Stimulated activated effector memory CD8-positive, alpha-beta T cell treated with anti-CD3 and anti-CD28 coated beads, Interleukin-12 subunit alpha, Interleukin-12 subunit beta, amount 100 ng/mL, for 72 hours (primary cell): ENCODE data around the gene KDM2B.

Experiments used
- ATAC-seq: fragments of 150-1000 bp; cut with Tn5 transposase; 2 replicates; pipeline ENCODE4 v1.10.0; 2021
- DNase-seq, 2 donors: peaks; one replicate each; pipeline ENCODE4 v3.0.0; 2021 to 2022; ENCODE audit warnings: low spot score in 2 of 2
- H3K27ac Mint-ChIP-seq: one replicate; pipeline ENCODE4 v1.8.0; 2022; ENCODE audit warnings: mild to moderate bottlenecking, mixed read lengths
- H3K36me3 Mint-ChIP-seq: one replicate; pipeline ENCODE4 v1.8.0; 2022; ENCODE audit warnings: mild to moderate bottlenecking, mixed read lengths
- H3K4me1 Mint-ChIP-seq: one replicate; pipeline ENCODE4 v1.8.0; 2022; ENCODE audit warnings: mixed read lengths
- H3K4me3 Mint-ChIP-seq: one replicate; pipeline ENCODE4 v1.8.0; 2022; ENCODE audit warnings: mild to moderate bottlenecking, mixed read lengths
- H3K9me3 Mint-ChIP-seq: one replicate; pipeline ENCODE4 v1.8.0; 2022; ENCODE audit warnings: mixed read lengths

KDM2B gene

DNA sequence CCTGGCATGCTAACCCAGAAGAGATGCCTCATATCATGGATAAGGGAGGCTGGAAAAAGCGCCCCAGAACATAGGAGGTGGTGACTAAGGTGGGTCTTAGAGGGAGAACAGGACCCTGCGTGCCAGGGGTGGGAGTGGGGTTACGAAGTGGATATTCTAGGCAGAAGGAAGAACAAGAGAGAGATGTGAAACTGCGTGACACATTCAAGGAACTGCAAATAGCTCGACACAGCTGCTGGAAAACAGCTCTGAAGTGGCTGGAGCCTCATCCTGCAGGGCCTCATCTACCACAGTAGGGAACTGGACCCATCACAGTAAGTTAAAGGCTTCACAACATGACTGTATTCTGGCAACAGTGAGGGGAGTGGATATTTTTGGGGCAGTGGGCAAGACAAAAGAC lies 119.8 kb downstream of the KDM2B start:
- no peaks in the 10 kb centered on the region for H3K9me3 Mint-ChIP-seq
- peak overlapping the region; percentile 79 for H3K27ac Mint-ChIP-seq
- no peak for DNase-seq
- no peak overlapping the region for H3K4me3 Mint-ChIP-seq
- no peak for ATAC-seq
- peaks cover 61% of the 10 kb centered on the region for H3K4me1 Mint-ChIP-seq
- H3K36me3 Mint-ChIP-seq = peaks cover 21% of the 10 kb centered on the region

DNA sequence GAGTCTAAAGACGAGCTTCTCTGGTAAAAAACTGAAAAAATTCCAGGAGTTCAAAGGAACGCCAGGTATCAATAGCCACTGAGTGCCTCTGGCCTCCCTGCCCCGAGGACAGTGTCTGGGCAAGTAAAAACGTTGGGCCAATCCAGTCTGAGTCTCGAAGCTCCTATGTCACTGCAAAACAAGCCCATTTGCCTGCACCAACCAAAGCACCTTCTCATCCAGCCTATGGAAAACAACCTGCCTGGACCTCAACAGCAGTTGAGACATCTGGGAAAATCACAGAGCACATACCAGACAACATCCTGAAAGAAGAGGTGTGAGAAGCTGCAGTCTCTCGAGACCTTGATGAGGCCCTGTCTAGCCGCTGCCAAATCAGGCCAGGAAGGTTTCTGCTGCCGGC lies 124.3 kb downstream of the KDM2B start:
- H3K4me3 Mint-ChIP-seq = no peak overlapping the region
- H3K4me1 Mint-ChIP-seq = peaks cover 65% of the 10 kb centered on the region
- peaks cover 22% of the 10 kb centered on the region for H3K36me3 Mint-ChIP-seq
- ATAC-seq (no peak), DNase-seq (no peak)
- no peaks in the 10 kb centered on the region for H3K9me3 Mint-ChIP-seq
- no peak overlapping the region for H3K27ac Mint-ChIP-seq

GRCh38 chr12:121455766-121456420 lies 124.9 kb downstream of the KDM2B start:
- peaks cover 25% of the 10 kb centered on the region for H3K36me3 Mint-ChIP-seq
- H3K27ac Mint-ChIP-seq = no peak overlapping the region
- H3K9me3 Mint-ChIP-seq = no peaks in the 10 kb centered on the region
- ATAC-seq = no peak
- H3K4me1 Mint-ChIP-seq = peaks cover 58% of the 10 kb centered on the region
- no peak overlapping the region for H3K4me3 Mint-ChIP-seq
- DNase-seq = no peak

DNA sequence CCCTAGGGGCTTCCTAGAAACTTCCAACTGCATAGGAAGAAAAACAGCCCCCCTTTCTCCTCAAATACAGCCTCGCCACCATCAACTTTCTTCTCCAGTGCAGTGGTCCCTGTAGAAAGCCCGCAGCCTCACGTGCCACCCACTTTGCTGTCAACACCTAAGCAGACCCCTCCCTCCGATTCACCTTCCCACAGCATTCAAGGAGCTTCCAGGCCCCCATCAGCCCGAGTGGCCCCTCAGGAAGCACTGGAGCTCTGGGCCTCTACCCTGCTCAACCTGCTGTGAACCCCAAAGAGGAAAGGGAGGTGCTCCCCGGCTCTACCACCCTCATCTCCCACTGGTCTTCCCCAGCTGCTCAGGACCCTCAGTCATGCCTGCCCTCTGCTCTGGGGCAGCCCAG lies 125.9 kb downstream of the KDM2B start:
- Mint-ChIP-seq H3K36me3 (peaks cover 34% of the 10 kb centered on the region), H3K27ac (peak overlapping the region; percentile 85), H3K4me1 (peaks cover 49% of the 10 kb centered on the region), H3K4me3 (no peak overlapping the region), H3K9me3 (no peaks in the 10 kb centered on the region)
- ATAC-seq (no peak), DNase-seq (no peak)

- Mint-ChIP-seq H3K27ac (peak overlapping the region; percentile 85), H3K9me3 (no peaks in the 10 kb centered on the region), H3K4me3 (no peak overlapping the region), H3K36me3 (peaks cover 47% of the 10 kb centered on the region), H3K4me1 (peaks cover 58% of the 10 kb centered on the region)
- DNase-seq (no peak), ATAC-seq (no peak)
These were observed 127.2 kb downstream of the KDM2B start for GRCh38 chr12:121453629-121454028.

DNA sequence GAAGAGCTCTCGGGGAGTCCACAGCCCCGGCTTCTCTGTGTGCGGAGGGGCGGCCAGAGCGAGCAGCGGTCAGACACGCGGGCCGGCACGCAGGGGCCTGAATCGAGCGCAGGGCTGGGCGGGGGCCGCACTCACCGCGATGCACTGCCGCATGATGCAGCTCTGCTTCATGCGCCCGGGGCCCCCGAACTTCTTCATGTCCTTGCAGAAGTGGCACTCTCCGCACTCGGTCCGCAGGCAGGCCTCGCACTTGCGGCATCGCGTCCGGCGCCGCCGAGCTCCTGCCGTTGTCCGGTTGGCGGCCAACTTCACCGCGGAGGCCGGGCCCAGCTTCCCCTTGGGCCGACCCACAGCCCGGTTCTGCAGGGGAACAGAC lies 127.8 kb downstream of the KDM2B start:
- H3K27ac Mint-ChIP-seq = no peak overlapping the region
- peaks cover 61% of the 10 kb centered on the region for H3K4me1 Mint-ChIP-seq
- DNase-seq = no peak
- no peak overlapping the region for H3K4me3 Mint-ChIP-seq
- H3K36me3 Mint-ChIP-seq = peaks cover 53% of the 10 kb centered on the region
- ATAC-seq = no peak
- no peaks in the 10 kb centered on the region for H3K9me3 Mint-ChIP-seq

GRCh38 chr12:121452340-121452984 lies 128.4 kb downstream of the KDM2B start:
- Mint-ChIP-seq H3K9me3 (no peaks in the 10 kb centered on the region), H3K4me3 (no peak overlapping the region), H3K27ac (no peak overlapping the region), H3K36me3 (peaks cover 58% of the 10 kb centered on the region), H3K4me1 (peaks cover 57% of the 10 kb centered on the region)
- no peak for ATAC-seq
- DNase-seq = no peak

- no peak overlapping the region for H3K27ac Mint-ChIP-seq
- ATAC-seq = no peak
- no peak overlapping the region for H3K4me3 Mint-ChIP-seq
- H3K4me1 Mint-ChIP-seq = peaks cover 51% of the 10 kb centered on the region
- H3K9me3 Mint-ChIP-seq = no peaks in the 10 kb centered on the region
- no peak for DNase-seq
- H3K36me3 Mint-ChIP-seq = peaks cover 58% of the 10 kb centered on the region
These were observed 128.9 kb downstream of the KDM2B start for GRCh38 chr12:121451961-121452339.

DNA sequence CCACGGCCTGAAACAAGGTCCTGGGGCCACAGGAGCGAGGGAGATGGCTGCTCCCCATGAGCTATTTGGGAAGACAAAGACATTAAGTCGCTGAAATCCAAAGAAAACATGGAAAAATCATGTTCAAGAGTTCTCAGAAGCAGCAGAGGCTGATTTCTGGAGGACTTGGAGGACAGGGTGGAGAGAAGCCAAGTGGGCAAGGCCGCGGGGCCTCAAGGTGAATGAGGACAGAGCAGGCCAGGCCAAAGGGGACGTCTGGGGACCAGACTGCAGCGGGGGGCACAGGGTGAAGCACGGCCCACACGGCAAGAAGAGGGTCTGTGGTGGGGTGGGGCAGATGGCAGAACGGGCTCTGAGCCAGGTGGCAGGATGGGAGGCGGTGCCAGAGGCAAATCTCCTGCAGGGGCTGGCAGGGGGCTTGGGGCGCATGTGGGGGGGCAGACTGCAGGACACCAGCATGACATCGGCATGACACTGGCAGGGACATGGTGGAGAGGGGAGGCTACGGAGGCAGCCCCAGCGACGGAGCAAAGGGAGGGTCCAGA lies 132.0 kb downstream of the KDM2B start:
- Mint-ChIP-seq H3K4me1 (peaks cover 29% of the 10 kb centered on the region), H3K36me3 (peaks cover 76% of the 10 kb centered on the region), H3K27ac (peak overlapping the region; percentile 67)

DNA sequence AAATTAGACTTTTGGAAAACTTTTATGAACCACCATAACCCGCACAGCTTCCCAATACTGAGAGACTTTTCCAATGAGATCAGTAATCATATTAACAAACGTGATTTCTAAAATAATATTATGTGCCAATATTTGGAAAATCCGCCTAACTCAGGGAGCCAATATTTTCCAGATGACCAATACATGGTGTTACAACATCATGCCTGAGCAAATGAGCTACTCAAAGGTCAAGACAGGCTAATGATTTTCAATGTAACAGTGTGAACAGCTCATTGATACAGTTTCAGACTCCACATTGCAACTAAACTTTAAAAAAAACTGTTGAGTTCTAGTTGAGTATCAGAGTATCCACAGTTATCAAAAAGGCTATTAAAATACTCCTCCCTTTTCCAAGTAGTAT lies 134.1 kb downstream of the KDM2B start:
- Mint-ChIP-seq H3K9me3 (no peaks in the 10 kb centered on the region), H3K27ac (no peak overlapping the region), H3K36me3 (peaks cover 83% of the 10 kb centered on the region), H3K4me3 (no peak overlapping the region), H3K4me1 (peaks cover 29% of the 10 kb centered on the region)
- ATAC-seq = no peak
- no peak for DNase-seq

More for the DNA sequence above, 132.0 kb downstream of the KDM2B start:
- DNase-seq = no peak
- H3K9me3 Mint-ChIP-seq = no peaks in the 10 kb centered on the region
- ATAC-seq = no peak
- H3K4me3 Mint-ChIP-seq = no peak overlapping the region

GRCh38 chr12:121444842-121445202 lies 136.0 kb downstream of the KDM2B start:
- H3K27ac Mint-ChIP-seq = peak overlapping the region; percentile 79
- DNase-seq (no peak), ATAC-seq (no peak)
- no peaks in the 10 kb centered on the region for H3K9me3 Mint-ChIP-seq
- peaks cover 28% of the 10 kb centered on the region for H3K4me1 Mint-ChIP-seq
- no peak overlapping the region for H3K4me3 Mint-ChIP-seq
- peaks cover 84% of the 10 kb centered on the region for H3K36me3 Mint-ChIP-seq

DNA sequence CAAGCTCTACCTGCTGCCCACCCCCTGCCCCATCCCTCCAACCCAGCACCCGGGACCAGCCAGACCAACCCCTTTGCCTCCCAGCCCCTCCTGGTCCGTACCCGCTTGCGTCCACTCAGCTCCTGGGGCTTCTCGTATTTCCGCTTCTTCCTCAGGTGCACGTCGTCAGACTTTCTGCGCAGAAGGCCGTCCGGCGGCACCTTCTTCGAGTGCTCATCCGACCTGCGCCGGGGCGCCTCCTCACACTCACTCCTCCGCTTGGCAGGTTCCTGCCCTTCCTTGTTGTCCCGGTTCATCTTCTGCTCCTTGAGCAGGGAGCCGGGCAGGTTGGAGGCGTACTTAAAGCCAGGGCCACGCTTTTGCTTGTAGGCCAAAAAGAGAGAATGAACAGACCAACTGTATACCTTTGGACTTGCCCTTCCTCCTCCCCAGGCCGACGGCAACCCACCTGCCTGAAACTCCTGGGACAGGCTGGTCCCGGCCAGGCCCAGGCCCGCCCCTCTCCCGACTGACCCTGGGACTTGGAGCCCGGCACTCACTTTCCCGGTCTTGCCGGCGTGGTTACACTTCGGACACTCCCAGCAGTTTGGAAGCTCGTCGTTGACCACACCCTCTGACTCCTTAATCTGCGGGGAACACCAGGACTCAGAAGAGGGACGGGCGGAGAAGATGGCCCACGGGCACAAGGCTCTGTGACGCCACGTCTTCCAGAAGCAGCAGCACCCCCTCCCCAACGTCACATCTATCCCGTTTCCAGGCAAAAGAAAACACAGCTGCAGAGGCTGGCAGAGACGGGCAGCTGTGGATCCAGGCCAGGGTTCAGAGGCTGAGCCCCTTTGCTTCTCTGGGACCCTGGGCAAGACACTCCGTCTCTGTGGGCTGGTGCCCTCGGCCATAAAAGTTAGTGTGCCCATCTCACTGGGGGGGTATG lies 136.6 kb downstream of the KDM2B start:
- no peaks in the 10 kb centered on the region for H3K9me3 Mint-ChIP-seq
- peaks cover 84% of the 10 kb centered on the region for H3K36me3 Mint-ChIP-seq
- no peak for ATAC-seq
- H3K27ac Mint-ChIP-seq = peak overlapping the region; percentile 79
- no peak for DNase-seq
- H3K4me1 Mint-ChIP-seq = peaks cover 23% of the 10 kb centered on the region
- no peak overlapping the region for H3K4me3 Mint-ChIP-seq

GRCh38 chr12:121443193-121443870 lies 137.5 kb downstream of the KDM2B start:
- DNase-seq (peak; percentile 62 to 78), ATAC-seq (peak; percentile 71)
- H3K27ac Mint-ChIP-seq = peak overlapping the region; percentile 79
- H3K4me3 Mint-ChIP-seq = no peak overlapping the region
- peaks cover 15% of the 10 kb centered on the region for H3K4me1 Mint-ChIP-seq
- no peaks in the 10 kb centered on the region for H3K9me3 Mint-ChIP-seq
- peaks cover 84% of the 10 kb centered on the region for H3K36me3 Mint-ChIP-seq

- DNase-seq = no peak
- no peaks in the 10 kb centered on the region for H3K9me3 Mint-ChIP-seq
- peaks cover 14% of the 10 kb centered on the region for H3K4me1 Mint-ChIP-seq
- H3K27ac Mint-ChIP-seq = no peak overlapping the region
- ATAC-seq = no peak
- H3K4me3 Mint-ChIP-seq = no peak overlapping the region
- peaks cover 85% of the 10 kb centered on the region for H3K36me3 Mint-ChIP-seq
These were observed 138.5 kb downstream of the KDM2B start for GRCh38 chr12:121442028-121442948.
